GM19452 (cell line): ENCODE results near the gene DPF3.

Experiments
- ATAC-seq: cut with Tn5 transposase; IDR thresholded peaks from one replicate; pipeline ENCODE4 v1.9.1; 2021; ENCODE audit not compliant: unreplicated experiment

DPF3 gene

GRCh38 chr14:72745546-72745945, 148.4 kb downstream of the DPF3 start:
- no peak for ATAC-seq

- no peak for ATAC-seq
These were observed 149.3 kb downstream of the DPF3 start for GRCh38 chr14:72744416-72745120.

- no peak for ATAC-seq
These were observed 150.3 kb downstream of the DPF3 start for GRCh38 chr14:72743626-72744025.

- no peak for ATAC-seq
These were observed 151.1 kb downstream of the DPF3 start for GRCh38 chr14:72742838-72743195.

- no peak for ATAC-seq
These were observed 151.6 kb downstream of the DPF3 start for GRCh38 chr14:72742118-72742837.

- no peak for ATAC-seq
These were observed 152.1 kb downstream of the DPF3 start for GRCh38 chr14:72741826-72742117.

GRCh38 chr14:72740966-72741825, 152.7 kb downstream of the DPF3 start:
- no peak for ATAC-seq

GRCh38 chr14:72740504-72740961, 153.4 kb downstream of the DPF3 start:
- ATAC-seq, result no peak

GRCh38 chr14:72739446-72740405, 154.2 kb downstream of the DPF3 start:
- no peak for ATAC-seq

GRCh38 chr14:72738161-72738611, 155.7 kb downstream of the DPF3 start:
- ATAC-seq, result no peak

GRCh38 chr14:72737560-72737943, 156.3 kb downstream of the DPF3 start:
- ATAC-seq, result no peak

- ATAC-seq, result no peak
These were observed 156.9 kb downstream of the DPF3 start for GRCh38 chr14:72736786-72737559.

- ATAC-seq, result no peak
These were observed 157.6 kb downstream of the DPF3 start for GRCh38 chr14:72736308-72736707.

- no peak for ATAC-seq
These were observed 161.7 kb downstream of the DPF3 start for GRCh38 chr14:72732022-72732780.

- no peak for ATAC-seq
These were observed 162.5 kb downstream of the DPF3 start for GRCh38 chr14:72731252-72732020.

GRCh38 chr14:72730468-72730867, 163.4 kb downstream of the DPF3 start:
- ATAC-seq, result no peak

GRCh38 chr14:72726444-72726843, 167.5 kb downstream of the DPF3 start:
- no peak for ATAC-seq

- ATAC-seq, result no peak
These were observed 169.9 kb downstream of the DPF3 start for GRCh38 chr14:72723858-72724530.
